HCT116 (cell line): ENCODE results near the gene PRDM12. TPM values are rescaled to one million over a fixed set of nuclear protein-coding genes. Genes with fewer than 3 reads are reported as not detected.

Source experiments
- ATAC-seq: fragments of 200-7000 bp; cut with Tn5 transposase; 2 replicates; pipeline ENCODE4 v1.9.1; 2020; ENCODE audit warnings: mild to moderate bottlenecking, moderate library complexity
- BruUV-seq: library from RNA; stranded (reverse); fragments of 400-500 nt; replicated peaks from 2 replicates; lab custom pipeline; 2021; lab: Mats Ljungman, UMichigan
- CTCF ChIA-PET: fragments of 300-600 bp; sonication (Branson Sonifier 250); formaldehyde crosslinking; loops from one replicate; lab custom pipeline; 2021; ENCODE audit warnings: antibody characterized with exemption; lab: Charles Lee
- POLR2A ChIA-PET: fragments of 300-600, 350-600 bp; sonication (Branson Sonifier 250); formaldehyde crosslinking; loops from one replicate; lab custom pipeline; 2021; ENCODE audit warnings: antibody characterized with exemption; lab: Charles Lee
- RAD21 ChIA-PET, 2 experiments: fragments of 300-600 bp; sonication (Branson Sonifier 250); formaldehyde crosslinking; loops; one replicate each; lab custom pipeline; 2023; ENCODE audit warnings: low total read pairs in 2 of 2; ENCODE audit not compliant: uncharacterized antibody in 2 of 2, unreplicated experiment in 2 of 2, low non-redundant PET in 1 of 2; lab: Charles Lee
- DNase-seq: peaks from one replicate; pipeline ENCODE4 v3.0.0-alpha.2; 2010; ENCODE audit warnings: low read depth, low spot score
- H2AFZ ChIP-seq: fragments of 200-600 bp; shearing (Covaris generic), sonication (generic); 2 replicates; pipeline ENCODE4 v1.6.1; 2017; ENCODE audit warnings: low read depth, mixed run types, mixed read lengths, antibody characterized with exemption, low read length; ENCODE audit not compliant: poor library complexity, severe bottlenecking
- H3K27ac ChIP-seq: 2 replicates; pipeline ENCODE4 v1.5.1; 2012; ENCODE audit warnings: low read depth, low read length
- H3K27me3 ChIP-seq: fragments of 200-600 bp; sonication (generic); 2 replicates; pipeline ENCODE4 v1.6.1; 2016; ENCODE audit warnings: mixed run types, low read length, mixed read lengths; ENCODE audit not compliant: insufficient read depth
- H3K36me3 ChIP-seq, 2 experiments: fragments of 200-500 bp in 1 of 2; fragments of 200-600 bp in 1 of 2; sonication (Bioruptor generic) in 1 of 2; sonication (generic) in 1 of 2; 2 replicates each; pipeline versions ENCODE4 v1.5.1 to v1.6.1; 2014 to 2016; ENCODE audit warnings: low read length in 2 of 2, inconsistent platforms in 1 of 2, mixed read lengths in 1 of 2, mixed run types in 1 of 2; ENCODE audit not compliant: insufficient read depth in 2 of 2, control insufficient read depth in 1 of 2
- H3K4me1 ChIP-seq, 2 experiments: fragments of 200-600 bp in 1 of 2; sonication (generic) in 1 of 2; 2 replicates each; pipeline versions ENCODE4 v1.5.1 to v1.6.1; 2012 to 2017; ENCODE audit warnings: low read length in 2 of 2, inconsistent platforms in 1 of 2, mild to moderate bottlenecking in 1 of 2, mixed read lengths in 1 of 2, mixed run types in 1 of 2, moderate library complexity in 1 of 2; ENCODE audit not compliant: insufficient read depth in 2 of 2, control insufficient read depth in 1 of 2
- H3K4me2 ChIP-seq: fragments of 200-600 bp; sonication (generic); 2 replicates; pipeline ENCODE4 v1.6.1; 2017; ENCODE audit warnings: mixed run types, low read length, mixed read lengths
- H3K4me3 ChIP-seq, 2 experiments: fragments of 200-600 bp in 1 of 2; sonication (generic) in 1 of 2; replicated peaks in 1 of 2; 2 replicates each; pipeline ENCODE4 v1.5.1; 2011 to 2016; ENCODE audit warnings: low read length in 2 of 2, control low read depth in 1 of 2, low read depth in 1 of 2, mild to moderate bottlenecking in 1 of 2, mixed read lengths in 1 of 2, mixed run types in 1 of 2
- H3K79me2 ChIP-seq: fragments of 200-600 bp; sonication (generic); 2 replicates; pipeline ENCODE4 v1.6.1; 2017; ENCODE audit warnings: mild to moderate bottlenecking, mixed run types, low read length, moderate library complexity, mixed read lengths; ENCODE audit not compliant: insufficient read depth
- H3K9ac ChIP-seq: fragments of 200-600 bp; sonication (generic); 2 replicates; pipeline ENCODE4 v1.6.1; 2016; ENCODE audit warnings: low read length, mixed read lengths
- H3K9me2 ChIP-seq: fragments of 200-600 bp; sonication (generic), shearing (Covaris generic); 2 replicates; pipeline ENCODE4 v1.6.1; 2017; ENCODE audit warnings: mixed run types, mild to moderate bottlenecking, moderate library complexity; ENCODE audit not compliant: insufficient read depth
- H3K9me3 ChIP-seq, 2 experiments: fragments of 200-500 bp in 1 of 2; fragments of 200-600 bp in 1 of 2; sonication (Bioruptor generic) in 1 of 2; sonication (generic) in 1 of 2; 2 replicates each; pipeline ENCODE4 v1.6.1; 2014 to 2017; ENCODE audit warnings: low read length in 2 of 2, mixed read lengths in 2 of 2, inconsistent platforms in 1 of 2, low read depth in 1 of 2, mild to moderate bottlenecking in 1 of 2, mixed run types in 1 of 2, moderate library complexity in 1 of 2; ENCODE audit not compliant: control insufficient read depth in 1 of 2, insufficient read depth in 1 of 2
- H4K20me1 ChIP-seq: fragments of 200-600 bp; sonication (generic), shearing (Covaris generic); 2 replicates; pipeline ENCODE4 v1.6.1; 2017; ENCODE audit warnings: mixed run types, mild to moderate bottlenecking, moderate library complexity; ENCODE audit not compliant: insufficient read depth
- CEBPB ChIP-seq: IDR thresholded peaks from 2 replicates; pipeline ENCODE4 v1.6.1; 2012; ENCODE audit warnings: low read depth
- EGR1 ChIP-seq: IDR thresholded peaks from 2 replicates; pipeline ENCODE4 v1.6.1; 2012; ENCODE audit warnings: low read depth
- ELF1 ChIP-seq: IDR thresholded peaks from 2 replicates; pipeline ENCODE4 v1.6.1; 2012; ENCODE audit warnings: low read depth, borderline replicate concordance
- EZH2phosphoT487 ChIP-seq: fragments of 200-600 bp; IDR thresholded peaks from 2 replicates; pipeline ENCODE4 v1.6.1; 2018; ENCODE audit warnings: antibody characterized with exemption, borderline replicate concordance
- FOSL1 ChIP-seq: IDR thresholded peaks from 2 replicates; pipeline ENCODE4 v1.6.1; 2012; ENCODE audit warnings: low read depth
- JUND ChIP-seq: IDR thresholded peaks from 2 replicates; pipeline ENCODE4 v1.6.1; 2012
- POLR2A ChIP-seq: IDR thresholded peaks from 2 replicates; pipeline ENCODE4 v1.7.0; 2011; ENCODE audit warnings: borderline replicate concordance; ENCODE audit not compliant: insufficient read depth, insufficient read length; ENCODE audit errors: extremely low read depth
- POLR2AphosphoS5 ChIP-seq: IDR thresholded peaks from 2 replicates; pipeline ENCODE4 v1.6.1; 2011; ENCODE audit warnings: mild to moderate bottlenecking, low read depth, low read length, moderate library complexity
- RAD21 ChIP-seq: IDR thresholded peaks from 2 replicates; pipeline ENCODE4 v1.6.1; 2012; ENCODE audit warnings: low read depth, mild to moderate bottlenecking
- SRF ChIP-seq: IDR thresholded peaks from 2 replicates; pipeline ENCODE4 v1.6.1; 2012; ENCODE audit warnings: low read depth
- YY1 ChIP-seq: IDR thresholded peaks from 2 replicates; pipeline ENCODE4 v1.6.1; 2011; ENCODE audit warnings: low read length, low read depth, moderate library complexity, mild to moderate bottlenecking; ENCODE audit not compliant: insufficient replicate concordance; ENCODE audit errors: extremely low read depth
- ZFX ChIP-seq: fragments of 450-650 bp; IDR thresholded peaks from 2 replicates; pipeline ENCODE4 v1.6.1; 2017
- intact Hi-C: fragments of 100-400 bp; cut with micrococcal nuclease; formaldehyde crosslinking; loops from 2 replicates; pipeline ENCODE4 v1.10.0; 2022
- total RNA-seq: library from RNA; stranded (reverse); gene quantifications from one replicate; pipeline ENCODE4 v1.2.1, GENCODE V29; 2021; ENCODE audit not compliant: unreplicated experiment
- TF ChIP-seq, protein P1 (sequence below): IDR thresholded peaks from 2 replicates; pipeline ENCODE4 v1.6.1; 2011; ENCODE audit warnings: mild to moderate bottlenecking, low read length, moderate library complexity; ENCODE audit not compliant: insufficient replicate concordance; ENCODE audit errors: extremely low read depth
- TF ChIP-seq, protein P2 (sequence below): IDR thresholded peaks from 2 replicates; pipeline ENCODE4 v1.6.1; 2012
- TF ChIP-seq, protein P3 (sequence below): IDR thresholded peaks from 2 replicates; pipeline ENCODE4 v1.6.1; 2012; ENCODE audit warnings: low read depth

PRDM12 gene
- total RNA-seq, 1 experiment from 2014 or later, result 0.54 TPM

DNA sequence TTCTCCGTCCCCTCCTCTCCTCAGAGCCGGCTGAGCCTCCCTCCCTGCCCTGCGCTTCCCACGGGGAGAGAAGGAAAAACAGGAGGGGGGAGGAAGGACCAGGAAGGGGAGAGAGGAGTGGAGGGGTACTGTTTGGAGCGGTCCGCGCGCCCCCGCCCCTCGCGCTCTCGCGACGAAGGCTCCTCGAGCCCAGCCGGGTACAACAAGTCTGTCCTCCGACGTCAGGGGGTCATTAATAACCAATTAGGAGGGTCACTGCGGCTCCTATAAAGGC is 480 bp upstream of the PRDM12 start:
- BruUV-seq, result no TSS peak
- Histone ChIP-seq H3K36me3 (no peaks in the 10 kb centered on the region), H3K27ac (no peak overlapping the region), H3K9me2 (no peaks in the 10 kb centered on the region), H3K79me2 (no peaks in the 10 kb centered on the region), H3K4me2 (no peak overlapping the region), H3K4me3 (no peak overlapping the region), H3K9ac (no peak overlapping the region), H4K20me1 (no peaks in the 10 kb centered on the region), H3K9me3 (no peaks in the 10 kb centered on the region), H2AFZ (no peak overlapping the region), H3K4me1 (no peaks in the 10 kb centered on the region; a peak in 1 of 4 replicates), H3K27me3 (no peaks in the 10 kb centered on the region)
- ChIA-PET RAD21 (no interaction called here), POLR2A (no interaction called here), CTCF (no interaction called here)
- TF ChIP-seq ELF1, result no peak
- no peak for TF ChIP-seq SRF
- no peak for TF ChIP-seq FOSL1
- TF ChIP-seq JUND, result no peak
- TF ChIP-seq EGR1, result no peak
- no peak for TF ChIP-seq CEBPB
- no peak for TF ChIP-seq POLR2A
- DNase-seq (no peak), ATAC-seq (no peak)
- intact Hi-C loops, result no loop called here

DNA sequence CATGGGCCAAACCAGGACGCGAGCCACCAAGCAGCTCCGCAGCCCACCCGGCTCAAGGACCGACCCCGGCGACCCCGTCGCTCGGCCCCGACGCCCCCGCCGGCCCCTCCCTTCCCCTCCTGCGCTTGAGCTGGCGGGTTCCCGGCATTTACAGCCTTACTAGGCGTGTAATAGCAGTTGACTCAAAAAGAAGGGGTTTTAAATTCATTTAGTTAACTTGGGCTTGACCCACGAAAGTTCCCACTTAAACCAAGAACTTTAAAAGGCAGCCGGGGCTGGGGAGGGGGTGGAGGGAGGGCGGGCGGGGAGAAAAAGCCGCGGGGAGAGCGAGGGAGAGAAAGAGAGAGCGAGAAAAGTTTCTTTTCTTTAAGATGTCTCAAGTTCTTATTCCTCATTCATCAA is 636 bp downstream of the PRDM12 start:
- no peak for ATAC-seq
- H4K20me1 ChIP-seq, result no peaks in the 10 kb centered on the region
- POLR2A ChIA-PET, result no interaction called here
- RAD21 ChIA-PET, result no interaction called here
- H3K9me2 ChIP-seq, result no peaks in the 10 kb centered on the region
- no peak overlapping the region for H2AFZ ChIP-seq
- no peak overlapping the region for H3K4me3 ChIP-seq
- H3K36me3 ChIP-seq, result no peaks in the 10 kb centered on the region
- BruUV-seq, result no TSS peak
- intact Hi-C loops, result no loop called here
- no peak overlapping the region for H3K4me2 ChIP-seq
- DNase-seq, result no peak
- no peak overlapping the region for H3K27ac ChIP-seq
- no peak overlapping the region for H3K9ac ChIP-seq
- H3K4me1 ChIP-seq, result no peaks in the 10 kb centered on the region; a peak in 1 of 4 replicates
- no peaks in the 10 kb centered on the region for H3K79me2 ChIP-seq
- CTCF ChIA-PET, result no interaction called here
- H3K27me3 ChIP-seq, result no peaks in the 10 kb centered on the region
- H3K9me3 ChIP-seq, result no peaks in the 10 kb centered on the region
- TF ChIP-seq, protein P1, sequence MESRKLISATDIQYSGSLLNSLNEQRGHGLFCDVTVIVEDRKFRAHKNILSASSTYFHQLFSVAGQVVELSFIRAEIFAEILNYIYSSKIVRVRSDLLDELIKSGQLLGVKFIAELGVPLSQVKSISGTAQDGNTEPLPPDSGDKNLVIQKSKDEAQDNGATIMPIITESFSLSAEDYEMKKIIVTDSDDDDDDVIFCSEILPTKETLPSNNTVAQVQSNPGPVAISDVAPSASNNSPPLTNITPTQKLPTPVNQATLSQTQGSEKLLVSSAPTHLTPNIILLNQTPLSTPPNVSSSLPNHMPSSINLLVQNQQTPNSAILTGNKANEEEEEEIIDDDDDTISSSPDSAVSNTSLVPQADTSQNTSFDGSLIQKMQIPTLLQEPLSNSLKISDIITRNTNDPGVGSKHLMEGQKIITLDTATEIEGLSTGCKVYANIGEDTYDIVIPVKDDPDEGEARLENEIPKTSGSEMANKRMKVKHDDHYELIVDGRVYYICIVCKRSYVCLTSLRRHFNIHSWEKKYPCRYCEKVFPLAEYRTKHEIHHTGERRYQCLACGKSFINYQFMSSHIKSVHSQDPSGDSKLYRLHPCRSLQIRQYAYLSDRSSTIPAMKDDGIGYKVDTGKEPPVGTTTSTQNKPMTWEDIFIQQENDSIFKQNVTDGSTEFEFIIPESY, result no peak
- TF ChIP-seq EZH2phosphoT487 (no peak), YY1 (no peak), RAD21 (no peak), ELF1 (no peak), POLR2AphosphoS5 (no peak), ZFX (no peak)
- TF ChIP-seq, protein P2, sequence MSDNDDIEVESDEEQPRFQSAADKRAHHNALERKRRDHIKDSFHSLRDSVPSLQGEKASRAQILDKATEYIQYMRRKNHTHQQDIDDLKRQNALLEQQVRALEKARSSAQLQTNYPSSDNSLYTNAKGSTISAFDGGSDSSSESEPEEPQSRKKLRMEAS, result no peak
- TF ChIP-seq, protein P3, sequence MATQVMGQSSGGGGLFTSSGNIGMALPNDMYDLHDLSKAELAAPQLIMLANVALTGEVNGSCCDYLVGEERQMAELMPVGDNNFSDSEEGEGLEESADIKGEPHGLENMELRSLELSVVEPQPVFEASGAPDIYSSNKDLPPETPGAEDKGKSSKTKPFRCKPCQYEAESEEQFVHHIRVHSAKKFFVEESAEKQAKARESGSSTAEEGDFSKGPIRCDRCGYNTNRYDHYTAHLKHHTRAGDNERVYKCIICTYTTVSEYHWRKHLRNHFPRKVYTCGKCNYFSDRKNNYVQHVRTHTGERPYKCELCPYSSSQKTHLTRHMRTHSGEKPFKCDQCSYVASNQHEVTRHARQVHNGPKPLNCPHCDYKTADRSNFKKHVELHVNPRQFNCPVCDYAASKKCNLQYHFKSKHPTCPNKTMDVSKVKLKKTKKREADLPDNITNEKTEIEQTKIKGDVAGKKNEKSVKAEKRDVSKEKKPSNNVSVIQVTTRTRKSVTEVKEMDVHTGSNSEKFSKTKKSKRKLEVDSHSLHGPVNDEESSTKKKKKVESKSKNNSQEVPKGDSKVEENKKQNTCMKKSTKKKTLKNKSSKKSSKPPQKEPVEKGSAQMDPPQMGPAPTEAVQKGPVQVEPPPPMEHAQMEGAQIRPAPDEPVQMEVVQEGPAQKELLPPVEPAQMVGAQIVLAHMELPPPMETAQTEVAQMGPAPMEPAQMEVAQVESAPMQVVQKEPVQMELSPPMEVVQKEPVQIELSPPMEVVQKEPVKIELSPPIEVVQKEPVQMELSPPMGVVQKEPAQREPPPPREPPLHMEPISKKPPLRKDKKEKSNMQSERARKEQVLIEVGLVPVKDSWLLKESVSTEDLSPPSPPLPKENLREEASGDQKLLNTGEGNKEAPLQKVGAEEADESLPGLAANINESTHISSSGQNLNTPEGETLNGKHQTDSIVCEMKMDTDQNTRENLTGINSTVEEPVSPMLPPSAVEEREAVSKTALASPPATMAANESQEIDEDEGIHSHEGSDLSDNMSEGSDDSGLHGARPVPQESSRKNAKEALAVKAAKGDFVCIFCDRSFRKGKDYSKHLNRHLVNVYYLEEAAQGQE, result no peak
